Stimulated activated memory B cell treated with anti-CD40 and anti-IgM and Interleukin-4, amounts not matched to agents 10 μg/mL and 1 μg/mL and 100 μg/mL, for 72 hours (primary cell): ENCODE data around the gene RND3.

Experiments used
- ATAC-seq: fragments of 150-1000 bp; cut with Tn5 transposase; 2 replicates; pipeline ENCODE4 v1.10.0; 2021
- H3K27ac Mint-ChIP-seq: one replicate; pipeline ENCODE4 v1.8.0; 2022; ENCODE audit warnings: mild to moderate bottlenecking, mixed read lengths
- H3K27me3 Mint-ChIP-seq: one replicate; pipeline ENCODE4 v1.8.0; 2022; ENCODE audit warnings: mixed read lengths
- H3K36me3 Mint-ChIP-seq: one replicate; pipeline ENCODE4 v1.8.0; 2022; ENCODE audit warnings: mixed read lengths
- H3K4me1 Mint-ChIP-seq: one replicate; pipeline ENCODE4 v1.8.0; 2022; ENCODE audit warnings: mixed read lengths
- H3K4me3 Mint-ChIP-seq: one replicate; pipeline ENCODE4 v1.8.0; 2022; ENCODE audit warnings: mild to moderate bottlenecking, moderate library complexity, mixed read lengths
- H3K9me3 Mint-ChIP-seq: one replicate; pipeline ENCODE4 v1.8.0; 2022; ENCODE audit warnings: mixed read lengths

RND3 gene

GRCh38 chr2:150487537-150488429 is at the start of gene RND3:
TSS of gene RND3 (minus strand) at chr2:150487667. CDS start at chr2:150487417, 250 bp downstream.
- Mint-ChIP-seq H3K9me3 (no peaks in the 10 kb centered on the region), H3K36me3 (no peaks in the 10 kb centered on the region), H3K4me1 (peaks cover 26% of the 10 kb centered on the region), H3K27ac (no peak within 1 kb of the TSS), H3K27me3 (peaks cover 45% of the 10 kb centered on the region), H3K4me3 (peak within 1 kb of the TSS; percentile 29)
- no peak for ATAC-seq

- H3K4me1 Mint-ChIP-seq, result no peaks in the 10 kb centered on the region
Observed at GRCh38 chr2:150535176-150535575, 47.7 kb upstream of the RND3 start.

GRCh38 chr2:150532879-150533278 is 45.4 kb upstream of the RND3 start:
- Mint-ChIP-seq H3K27me3 (no peaks in the 10 kb centered on the region), H3K4me3 (no peak overlapping the region), H3K9me3 (peaks cover 3% of the 10 kb centered on the region), H3K36me3 (no peaks in the 10 kb centered on the region), H3K4me1 (no peaks in the 10 kb centered on the region), H3K27ac (no peak overlapping the region)
- no peak for ATAC-seq

More at GRCh38 chr2:150535176-150535575, 47.7 kb upstream of the RND3 start:
- no peak for ATAC-seq
- H3K27ac Mint-ChIP-seq, result no peak overlapping the region
- H3K27me3 Mint-ChIP-seq, result no peaks in the 10 kb centered on the region
- H3K9me3 Mint-ChIP-seq, result peaks cover 3% of the 10 kb centered on the region
- H3K4me3 Mint-ChIP-seq, result no peak overlapping the region
- no peaks in the 10 kb centered on the region for H3K36me3 Mint-ChIP-seq

- Mint-ChIP-seq H3K9me3 (peaks cover 3% of the 10 kb centered on the region), H3K4me1 (no peaks in the 10 kb centered on the region), H3K27me3 (no peaks in the 10 kb centered on the region), H3K4me3 (no peak overlapping the region), H3K27ac (no peak overlapping the region), H3K36me3 (no peaks in the 10 kb centered on the region)
- ATAC-seq, result no peak
Observed at GRCh38 chr2:150532020-150532419, 44.6 kb upstream of the RND3 start.

GRCh38 chr2:150531591-150531990 is 44.1 kb upstream of the RND3 start:
- H3K36me3 Mint-ChIP-seq, result no peaks in the 10 kb centered on the region
- no peaks in the 10 kb centered on the region for H3K4me1 Mint-ChIP-seq
- H3K9me3 Mint-ChIP-seq, result no peaks in the 10 kb centered on the region
- no peak for ATAC-seq
- no peak overlapping the region for H3K4me3 Mint-ChIP-seq
- no peaks in the 10 kb centered on the region for H3K27me3 Mint-ChIP-seq
- H3K27ac Mint-ChIP-seq, result no peak overlapping the region

- no peaks in the 10 kb centered on the region for H3K27me3 Mint-ChIP-seq
- H3K9me3 Mint-ChIP-seq, result no peaks in the 10 kb centered on the region
- no peak for ATAC-seq
- H3K27ac Mint-ChIP-seq, result no peak overlapping the region
- no peak overlapping the region for H3K4me3 Mint-ChIP-seq
- no peaks in the 10 kb centered on the region for H3K36me3 Mint-ChIP-seq
- no peaks in the 10 kb centered on the region for H3K4me1 Mint-ChIP-seq
Observed at GRCh38 chr2:150530168-150530567, 42.7 kb upstream of the RND3 start.

- ATAC-seq, result no peak
- no peaks in the 10 kb centered on the region for H3K36me3 Mint-ChIP-seq
- no peak overlapping the region for H3K27ac Mint-ChIP-seq
- H3K27me3 Mint-ChIP-seq, result no peaks in the 10 kb centered on the region
- no peaks in the 10 kb centered on the region for H3K9me3 Mint-ChIP-seq
- H3K4me1 Mint-ChIP-seq, result no peaks in the 10 kb centered on the region
- H3K4me3 Mint-ChIP-seq, result no peak overlapping the region
Observed at GRCh38 chr2:150528861-150529801, 41.7 kb upstream of the RND3 start.

- Mint-ChIP-seq H3K4me1 (no peaks in the 10 kb centered on the region), H3K27me3 (no peaks in the 10 kb centered on the region), H3K4me3 (no peak overlapping the region), H3K27ac (no peak overlapping the region), H3K36me3 (no peaks in the 10 kb centered on the region), H3K9me3 (peaks cover 7% of the 10 kb centered on the region)
- no peak for ATAC-seq
Observed at GRCh38 chr2:150526827-150527226, 39.4 kb upstream of the RND3 start.

GRCh38 chr2:150526006-150526405 is 38.5 kb upstream of the RND3 start:
- Mint-ChIP-seq H3K27ac (no peak overlapping the region), H3K36me3 (no peaks in the 10 kb centered on the region), H3K4me1 (no peaks in the 10 kb centered on the region), H3K4me3 (no peak overlapping the region), H3K9me3 (peaks cover 10% of the 10 kb centered on the region), H3K27me3 (no peaks in the 10 kb centered on the region)
- no peak for ATAC-seq

GRCh38 chr2:150522269-150522668 is 34.8 kb upstream of the RND3 start:
- Mint-ChIP-seq H3K4me3 (no peak overlapping the region), H3K36me3 (no peaks in the 10 kb centered on the region), H3K27ac (no peak overlapping the region), H3K4me1 (no peaks in the 10 kb centered on the region), H3K27me3 (no peaks in the 10 kb centered on the region), H3K9me3 (peaks cover 12% of the 10 kb centered on the region)
- no peak for ATAC-seq

- no peaks in the 10 kb centered on the region for H3K4me1 Mint-ChIP-seq
- ATAC-seq, result no peak
- H3K36me3 Mint-ChIP-seq, result no peaks in the 10 kb centered on the region
- H3K27ac Mint-ChIP-seq, result no peak overlapping the region
- no peak overlapping the region for H3K4me3 Mint-ChIP-seq
- H3K9me3 Mint-ChIP-seq, result peaks cover 12% of the 10 kb centered on the region
- H3K27me3 Mint-ChIP-seq, result no peaks in the 10 kb centered on the region
Observed at GRCh38 chr2:150520887-150521664, 33.6 kb upstream of the RND3 start.

GRCh38 chr2:150520033-150520432 is 32.6 kb upstream of the RND3 start:
- H3K27ac Mint-ChIP-seq, result no peak overlapping the region
- H3K36me3 Mint-ChIP-seq, result no peaks in the 10 kb centered on the region
- no peaks in the 10 kb centered on the region for H3K27me3 Mint-ChIP-seq
- peaks cover 12% of the 10 kb centered on the region for H3K9me3 Mint-ChIP-seq
- H3K4me1 Mint-ChIP-seq, result no peaks in the 10 kb centered on the region
- ATAC-seq, result no peak
- H3K4me3 Mint-ChIP-seq, result no peak overlapping the region

GRCh38 chr2:150517951-150518680 is 30.6 kb upstream of the RND3 start:
- H3K4me3 Mint-ChIP-seq, result no peak overlapping the region
- no peaks in the 10 kb centered on the region for H3K27me3 Mint-ChIP-seq
- peaks cover 14% of the 10 kb centered on the region for H3K9me3 Mint-ChIP-seq
- no peaks in the 10 kb centered on the region for H3K36me3 Mint-ChIP-seq
- H3K27ac Mint-ChIP-seq, result no peak overlapping the region
- no peak for ATAC-seq
- no peaks in the 10 kb centered on the region for H3K4me1 Mint-ChIP-seq

GRCh38 chr2:150513647-150514046 is 26.2 kb upstream of the RND3 start:
- Mint-ChIP-seq H3K4me3 (no peak overlapping the region), H3K36me3 (no peaks in the 10 kb centered on the region), H3K9me3 (peaks cover 3% of the 10 kb centered on the region), H3K27ac (no peak overlapping the region), H3K27me3 (no peaks in the 10 kb centered on the region), H3K4me1 (no peaks in the 10 kb centered on the region)
- ATAC-seq, result no peak
